Measurements from ENCODE around the gene ZMIZ2. TPM values are rescaled to one million over a fixed set of nuclear protein-coding genes. Genes with fewer than 3 reads are reported as not detected.

ZMIZ2 gene
- total RNA-seq, 1 experiment from 2014 or later, result 91.3 TPM

- TF ChIP-seq POLR2AphosphoS5 (IDR thresholded peaks at IDR 0.05; ENCODE audit: low read depth, low read length) (no peak), CEBPB (IDR thresholded peaks at IDR 0.05; ENCODE audit: low read depth) (no peak), EGR1 (IDR thresholded peaks at IDR 0.05; ENCODE audit: low read depth) (no peak), ATF3 (IDR thresholded peaks at IDR 0.05) (no peak)
Measured at GRCh38 chr7:44776211-44776610, 27.6 kb downstream of the ZMIZ2 start (continued).

- intact Hi-C loops (cut with micrococcal nuclease), result no loop called here
- Histone ChIP-seq H3K9me3 (ENCODE audit: control insufficient read depth in 1 of 2, insufficient read depth in 1 of 2, low read depth in 1 of 2, low read length in 2 of 2) (peaks cover 0 to 5% of the 10 kb centered on the region in 2 experiments; a peak in 1 of 4 replicates), H3K9me2 (ENCODE audit: insufficient read depth) (no peaks in the 10 kb centered on the region), H3K27ac (ENCODE audit: low read depth, low read length) (no peak overlapping the region), H3K9ac (ENCODE audit: low read length) (no peak overlapping the region), H3K4me2 (ENCODE audit: low read length) (no peak overlapping the region), H4K20me1 (ENCODE audit: insufficient read depth) (no peaks in the 10 kb centered on the region), H3K27me3 (ENCODE audit: insufficient read depth, low read length) (no peaks in the 10 kb centered on the region), H3K4me3 (replicated peaks in 1 of 2; ENCODE audit: low read depth in 1 of 2, low read length in 2 of 2) (no peak overlapping the region), H3K4me1 (ENCODE audit: control insufficient read depth in 1 of 2, insufficient read depth in 2 of 2, low read length in 2 of 2) (no peaks in the 10 kb centered on the region), H2AFZ (ENCODE audit: low read depth, low read length, poor library complexity, severe bottlenecking) (no peak overlapping the region), H3K79me2 (ENCODE audit: insufficient read depth, low read length) (no peaks in the 10 kb centered on the region), H3K36me3 (ENCODE audit: control insufficient read depth in 1 of 2, insufficient read depth in 2 of 2, low read length in 2 of 2) (no peaks in the 10 kb centered on the region)
- BruUV-seq (replicated peaks), result no TSS peak
- ChIA-PET CTCF (no interaction called here), POLR2A (no interaction called here), RAD21 (ENCODE audit: low non-redundant PET in 1 of 2, low total read pairs in 2 of 2, uncharacterized antibody in 2 of 2, unreplicated experiment in 2 of 2) (no interaction called here)
- ATAC-seq (no peak), DNase-seq (ENCODE audit: low read depth, low spot score) (no peak)
- no peak for TF ChIP-seq ELF1 (IDR thresholded peaks at IDR 0.05; ENCODE audit: borderline replicate concordance, low read depth)
- TF ChIP-seq, protein P1, sequence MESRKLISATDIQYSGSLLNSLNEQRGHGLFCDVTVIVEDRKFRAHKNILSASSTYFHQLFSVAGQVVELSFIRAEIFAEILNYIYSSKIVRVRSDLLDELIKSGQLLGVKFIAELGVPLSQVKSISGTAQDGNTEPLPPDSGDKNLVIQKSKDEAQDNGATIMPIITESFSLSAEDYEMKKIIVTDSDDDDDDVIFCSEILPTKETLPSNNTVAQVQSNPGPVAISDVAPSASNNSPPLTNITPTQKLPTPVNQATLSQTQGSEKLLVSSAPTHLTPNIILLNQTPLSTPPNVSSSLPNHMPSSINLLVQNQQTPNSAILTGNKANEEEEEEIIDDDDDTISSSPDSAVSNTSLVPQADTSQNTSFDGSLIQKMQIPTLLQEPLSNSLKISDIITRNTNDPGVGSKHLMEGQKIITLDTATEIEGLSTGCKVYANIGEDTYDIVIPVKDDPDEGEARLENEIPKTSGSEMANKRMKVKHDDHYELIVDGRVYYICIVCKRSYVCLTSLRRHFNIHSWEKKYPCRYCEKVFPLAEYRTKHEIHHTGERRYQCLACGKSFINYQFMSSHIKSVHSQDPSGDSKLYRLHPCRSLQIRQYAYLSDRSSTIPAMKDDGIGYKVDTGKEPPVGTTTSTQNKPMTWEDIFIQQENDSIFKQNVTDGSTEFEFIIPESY (IDR thresholded peaks at IDR 0.05; ENCODE audit: extremely low read depth, insufficient replicate concordance, low read length), result no peak
- no peak for TF ChIP-seq SP1 (IDR thresholded peaks at IDR 0.05; ENCODE audit: low read depth)
- no peak for TF ChIP-seq ZNF274 (IDR thresholded peaks at IDR 0.05; ENCODE audit: low read depth, low read length)
- TF ChIP-seq EGR1 (IDR thresholded peaks at IDR 0.05; ENCODE audit: low read depth), result no peak
- TF ChIP-seq, protein P2, sequence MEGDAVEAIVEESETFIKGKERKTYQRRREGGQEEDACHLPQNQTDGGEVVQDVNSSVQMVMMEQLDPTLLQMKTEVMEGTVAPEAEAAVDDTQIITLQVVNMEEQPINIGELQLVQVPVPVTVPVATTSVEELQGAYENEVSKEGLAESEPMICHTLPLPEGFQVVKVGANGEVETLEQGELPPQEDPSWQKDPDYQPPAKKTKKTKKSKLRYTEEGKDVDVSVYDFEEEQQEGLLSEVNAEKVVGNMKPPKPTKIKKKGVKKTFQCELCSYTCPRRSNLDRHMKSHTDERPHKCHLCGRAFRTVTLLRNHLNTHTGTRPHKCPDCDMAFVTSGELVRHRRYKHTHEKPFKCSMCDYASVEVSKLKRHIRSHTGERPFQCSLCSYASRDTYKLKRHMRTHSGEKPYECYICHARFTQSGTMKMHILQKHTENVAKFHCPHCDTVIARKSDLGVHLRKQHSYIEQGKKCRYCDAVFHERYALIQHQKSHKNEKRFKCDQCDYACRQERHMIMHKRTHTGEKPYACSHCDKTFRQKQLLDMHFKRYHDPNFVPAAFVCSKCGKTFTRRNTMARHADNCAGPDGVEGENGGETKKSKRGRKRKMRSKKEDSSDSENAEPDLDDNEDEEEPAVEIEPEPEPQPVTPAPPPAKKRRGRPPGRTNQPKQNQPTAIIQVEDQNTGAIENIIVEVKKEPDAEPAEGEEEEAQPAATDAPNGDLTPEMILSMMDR (IDR thresholded peaks at IDR 0.05 in 2 of 3, conservative IDR thresholded peaks at IDR 0.05 in 1 of 3; ENCODE audit: borderline replicate concordance in 1 of 3, insufficient read depth in 1 of 3, low read depth in 2 of 3, low read length in 2 of 3), result no peak
- no peak for TF ChIP-seq CBX3 (IDR thresholded peaks at IDR 0.05; ENCODE audit: low read depth)
- TF ChIP-seq, protein P3, sequence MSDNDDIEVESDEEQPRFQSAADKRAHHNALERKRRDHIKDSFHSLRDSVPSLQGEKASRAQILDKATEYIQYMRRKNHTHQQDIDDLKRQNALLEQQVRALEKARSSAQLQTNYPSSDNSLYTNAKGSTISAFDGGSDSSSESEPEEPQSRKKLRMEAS (IDR thresholded peaks at IDR 0.05), result no peak
- TF ChIP-seq, protein P4, sequence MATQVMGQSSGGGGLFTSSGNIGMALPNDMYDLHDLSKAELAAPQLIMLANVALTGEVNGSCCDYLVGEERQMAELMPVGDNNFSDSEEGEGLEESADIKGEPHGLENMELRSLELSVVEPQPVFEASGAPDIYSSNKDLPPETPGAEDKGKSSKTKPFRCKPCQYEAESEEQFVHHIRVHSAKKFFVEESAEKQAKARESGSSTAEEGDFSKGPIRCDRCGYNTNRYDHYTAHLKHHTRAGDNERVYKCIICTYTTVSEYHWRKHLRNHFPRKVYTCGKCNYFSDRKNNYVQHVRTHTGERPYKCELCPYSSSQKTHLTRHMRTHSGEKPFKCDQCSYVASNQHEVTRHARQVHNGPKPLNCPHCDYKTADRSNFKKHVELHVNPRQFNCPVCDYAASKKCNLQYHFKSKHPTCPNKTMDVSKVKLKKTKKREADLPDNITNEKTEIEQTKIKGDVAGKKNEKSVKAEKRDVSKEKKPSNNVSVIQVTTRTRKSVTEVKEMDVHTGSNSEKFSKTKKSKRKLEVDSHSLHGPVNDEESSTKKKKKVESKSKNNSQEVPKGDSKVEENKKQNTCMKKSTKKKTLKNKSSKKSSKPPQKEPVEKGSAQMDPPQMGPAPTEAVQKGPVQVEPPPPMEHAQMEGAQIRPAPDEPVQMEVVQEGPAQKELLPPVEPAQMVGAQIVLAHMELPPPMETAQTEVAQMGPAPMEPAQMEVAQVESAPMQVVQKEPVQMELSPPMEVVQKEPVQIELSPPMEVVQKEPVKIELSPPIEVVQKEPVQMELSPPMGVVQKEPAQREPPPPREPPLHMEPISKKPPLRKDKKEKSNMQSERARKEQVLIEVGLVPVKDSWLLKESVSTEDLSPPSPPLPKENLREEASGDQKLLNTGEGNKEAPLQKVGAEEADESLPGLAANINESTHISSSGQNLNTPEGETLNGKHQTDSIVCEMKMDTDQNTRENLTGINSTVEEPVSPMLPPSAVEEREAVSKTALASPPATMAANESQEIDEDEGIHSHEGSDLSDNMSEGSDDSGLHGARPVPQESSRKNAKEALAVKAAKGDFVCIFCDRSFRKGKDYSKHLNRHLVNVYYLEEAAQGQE (IDR thresholded peaks at IDR 0.05; ENCODE audit: low read depth), result no peak
- TF ChIP-seq CEBPB (IDR thresholded peaks at IDR 0.05; ENCODE audit: low read depth), result no peak
Measured at GRCh38 chr7:44782460-44782859, 33.8 kb downstream of the ZMIZ2 start.

Data from HCT116 (cell line).